ENCODE measurements around the gene ALG2. TPM values are rescaled to one million over a fixed set of nuclear protein-coding genes. Genes with fewer than 3 reads are reported as not detected.
A peak's percentile ranks its signal among the peaks of the same experiment; 100 is the strongest.

The ALG2 gene
- total RNA-seq, 2 experiments from 2014 or later, result 19.9 to 22.0 TPM

- DNase-seq (peak; percentile 13), ATAC-seq (no peak)
- no peak overlapping the region for H3K4me3 Mint-ChIP-seq
- CTCF ChIA-PET, result interaction anchor here (0.8 to 1.0 kb wide), 2 partner anchors 12 kb away, joined by 3 read pairs; no protein-coding TSS in a partner anchor
- H3K9me3 Mint-ChIP-seq (ENCODE audit: insufficient read depth), result no peaks in the 10 kb centered on the region
- no peaks in the 10 kb centered on the region for H3K36me3 Mint-ChIP-seq (ENCODE audit: low read depth)
- H3K27ac Mint-ChIP-seq, result no peak overlapping the region
- H3K27me3 Mint-ChIP-seq (ENCODE audit: low read depth), result no peaks in the 10 kb centered on the region
- POLR2A ChIA-PET, result interaction anchor here (1.0 kb wide), 1 partner anchor 9 kb away, joined by 3 read pairs; no protein-coding TSS in a partner anchor
- peaks cover 38% of the 10 kb centered on the region for H3K4me1 Mint-ChIP-seq (ENCODE audit: low read depth)
Observed at GRCh38 chr9:99169982-99170761, 51.6 kb downstream of the ALG2 start.

GRCh38 chr9:99169086-99169485 is 52.7 kb downstream of the ALG2 start:
- H3K27ac Mint-ChIP-seq, result no peak overlapping the region

GRCh38 chr9:99167694-99168093 is 54.0 kb downstream of the ALG2 start:
- ATAC-seq, result peak; percentile 50
- DNase-seq, result peak; percentile 60
- peak overlapping the region; percentile 59 for H3K27ac Mint-ChIP-seq
- peak overlapping the region; percentile 9 for H3K4me3 Mint-ChIP-seq
- ChIA-PET POLR2A (interaction anchor here (0.5 to 1.5 kb wide), 3 partner anchors 10 to 39 kb away, joined by 3 to 7 read pairs (median 3); no protein-coding TSS in a partner anchor), CTCF (interaction anchor here (0.8 to 9.5 kb wide), 5 partner anchors 11 to 155 kb away, joined by 3 to 115 read pairs (median 4); no protein-coding TSS in a partner anchor)
- no peaks in the 10 kb centered on the region for H3K9me3 Mint-ChIP-seq (ENCODE audit: insufficient read depth)
- no peaks in the 10 kb centered on the region for H3K27me3 Mint-ChIP-seq (ENCODE audit: low read depth)
- H3K36me3 Mint-ChIP-seq (ENCODE audit: low read depth), result no peaks in the 10 kb centered on the region
- peaks cover 45% of the 10 kb centered on the region for H3K4me1 Mint-ChIP-seq (ENCODE audit: low read depth)

More at GRCh38 chr9:99169086-99169485, 52.7 kb downstream of the ALG2 start:
- H3K4me3 Mint-ChIP-seq, result no peak overlapping the region
- H3K36me3 Mint-ChIP-seq (ENCODE audit: low read depth), result no peaks in the 10 kb centered on the region
- H3K27me3 Mint-ChIP-seq (ENCODE audit: low read depth), result no peaks in the 10 kb centered on the region
- no peaks in the 10 kb centered on the region for H3K9me3 Mint-ChIP-seq (ENCODE audit: insufficient read depth)
- CTCF ChIA-PET, result no interaction called here
- peaks cover 42% of the 10 kb centered on the region for H3K4me1 Mint-ChIP-seq (ENCODE audit: low read depth)
- DNase-seq, result no peak
- POLR2A ChIA-PET, result no interaction called here
- ATAC-seq, result no peak

GRCh38 chr9:99167119-99167518 is 54.6 kb downstream of the ALG2 start:
- Mint-ChIP-seq H3K9me3 (ENCODE audit: insufficient read depth) (no peaks in the 10 kb centered on the region), H3K27ac (peak overlapping the region; percentile 59), H3K4me1 (ENCODE audit: low read depth) (peaks cover 50% of the 10 kb centered on the region), H3K36me3 (ENCODE audit: low read depth) (no peaks in the 10 kb centered on the region), H3K4me3 (no peak overlapping the region), H3K27me3 (ENCODE audit: low read depth) (no peaks in the 10 kb centered on the region)
- ChIA-PET CTCF (interaction anchor here (0.8 to 9.5 kb wide), 5 partner anchors 17 to 154 kb away, joined by 3 to 115 read pairs (median 4); no protein-coding TSS in a partner anchor), POLR2A (interaction anchor here (1.5 kb wide), 1 partner anchor 14 kb away, joined by 7 read pairs; no protein-coding TSS in a partner anchor)
- DNase-seq (peak; percentile 31), ATAC-seq (peak; percentile 44)

Other genes starting within 250 kb of the ALG2 start
- gene TGFBR1, start 116.8 kb downstream of the ALG2 start, total RNA-seq, result 10 to 100 TPM; 90.1 to 90.9 TPM
- 100 to 1,000 TPM; 122 to 124 TPM for gene SEC61B, start 340 bp upstream of the ALG2 start, total RNA-seq

Measured in activated CD8-positive, alpha-beta T cell treated with anti-CD3 and anti-CD28 coated beads, Interleukin-2, amount 10 ng/mL, durations not matched to agents 7 days and 5 days (primary cell).